HG03442 (cell line): ENCODE data around the gene PLD4.
"Not testable (repeated sequence)": the region's sequence is repeated elsewhere in the genome, so short reads cannot be mapped to it uniquely, and the experiment has no call there.

ENCODE experiments used
- ATAC-seq: cut with Tn5 transposase; IDR thresholded peaks from one replicate; pipeline ENCODE4 v1.9.1; 2021; ENCODE audit warnings: mild to moderate bottlenecking, moderate library complexity; ENCODE audit not compliant: unreplicated experiment

PLD4 gene

DNA sequence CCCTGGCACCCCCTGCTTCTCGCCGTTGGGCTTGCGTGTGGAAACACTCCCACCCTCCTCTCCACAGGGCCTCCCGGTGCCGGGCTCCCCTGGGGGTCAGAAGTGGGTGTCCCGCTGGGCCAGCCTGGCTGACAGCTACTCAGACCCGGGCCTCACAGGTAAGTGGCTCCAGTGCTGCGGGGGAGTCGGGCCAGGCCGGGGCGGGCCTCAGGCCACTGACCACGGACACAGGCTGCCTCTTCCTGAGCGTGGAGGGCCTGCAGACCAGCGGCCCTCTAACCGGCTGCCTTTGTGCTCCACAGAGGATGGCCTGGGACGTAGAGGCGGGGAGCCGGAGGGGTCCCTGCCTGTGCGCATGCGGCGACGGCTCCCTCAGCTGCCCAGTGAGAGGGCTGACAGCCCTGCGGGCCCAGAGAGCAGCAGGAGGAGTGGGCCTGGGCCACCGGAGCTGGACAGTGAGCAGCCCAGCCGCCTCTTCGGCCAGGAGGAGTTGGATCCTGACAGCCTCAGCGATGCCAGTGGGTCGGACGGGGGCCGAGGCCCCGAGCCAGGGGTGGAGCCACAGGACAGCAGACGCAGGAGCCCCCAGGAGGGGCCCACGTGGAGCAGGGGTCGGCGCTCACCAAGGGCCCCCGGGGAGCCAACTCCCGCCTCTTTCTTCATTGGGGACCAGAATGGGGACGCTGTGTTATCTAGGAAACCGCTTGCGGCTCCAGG, 38.5 kb upstream of the PLD4 start:
- ATAC-seq = no peak

DNA sequence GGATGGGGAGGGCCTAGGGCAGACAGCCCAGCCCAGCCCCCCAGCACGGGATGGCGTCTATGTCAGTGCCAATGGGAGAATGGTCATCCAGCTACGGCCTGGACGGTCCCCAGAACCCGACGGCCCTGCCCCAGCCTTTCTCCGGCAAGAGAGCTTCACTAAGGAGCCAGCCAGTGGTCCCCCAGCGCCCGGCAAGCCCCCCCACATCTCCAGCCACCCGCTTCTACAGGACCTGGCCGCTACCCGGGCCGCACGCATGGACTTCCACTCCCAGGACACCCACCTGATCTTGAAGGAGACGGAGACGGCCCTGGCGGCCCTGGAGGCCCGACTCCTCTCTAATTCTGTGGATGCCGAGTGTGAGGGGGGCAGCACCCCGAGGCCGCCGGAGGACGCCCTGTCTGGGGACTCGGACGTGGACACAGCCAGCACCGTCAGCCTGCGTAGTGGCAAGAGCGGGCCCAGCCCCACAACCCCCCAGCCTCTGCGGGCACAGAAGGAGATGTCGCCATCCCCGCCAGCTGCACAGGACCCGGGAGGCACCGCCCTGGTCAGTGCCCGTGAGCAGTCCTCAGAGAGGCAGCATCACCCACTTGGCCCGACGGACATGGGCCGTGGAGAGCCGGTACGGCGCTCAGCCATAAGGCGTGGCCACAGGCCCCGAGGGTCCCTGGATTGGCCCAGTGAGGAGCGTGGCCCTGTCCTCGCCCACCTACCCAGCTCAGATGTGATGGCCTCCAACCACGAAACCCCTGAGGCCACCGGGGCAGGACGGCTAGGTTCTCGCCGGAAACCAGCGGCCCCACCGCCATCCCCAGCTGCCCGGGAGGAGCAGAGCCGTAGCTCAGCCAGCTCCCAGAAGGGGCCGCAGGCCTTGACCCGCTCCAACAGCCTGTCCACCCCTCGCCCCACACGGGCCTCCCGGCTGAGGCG, 37.7 kb upstream of the PLD4 start:
- no peak for ATAC-seq

DNA sequence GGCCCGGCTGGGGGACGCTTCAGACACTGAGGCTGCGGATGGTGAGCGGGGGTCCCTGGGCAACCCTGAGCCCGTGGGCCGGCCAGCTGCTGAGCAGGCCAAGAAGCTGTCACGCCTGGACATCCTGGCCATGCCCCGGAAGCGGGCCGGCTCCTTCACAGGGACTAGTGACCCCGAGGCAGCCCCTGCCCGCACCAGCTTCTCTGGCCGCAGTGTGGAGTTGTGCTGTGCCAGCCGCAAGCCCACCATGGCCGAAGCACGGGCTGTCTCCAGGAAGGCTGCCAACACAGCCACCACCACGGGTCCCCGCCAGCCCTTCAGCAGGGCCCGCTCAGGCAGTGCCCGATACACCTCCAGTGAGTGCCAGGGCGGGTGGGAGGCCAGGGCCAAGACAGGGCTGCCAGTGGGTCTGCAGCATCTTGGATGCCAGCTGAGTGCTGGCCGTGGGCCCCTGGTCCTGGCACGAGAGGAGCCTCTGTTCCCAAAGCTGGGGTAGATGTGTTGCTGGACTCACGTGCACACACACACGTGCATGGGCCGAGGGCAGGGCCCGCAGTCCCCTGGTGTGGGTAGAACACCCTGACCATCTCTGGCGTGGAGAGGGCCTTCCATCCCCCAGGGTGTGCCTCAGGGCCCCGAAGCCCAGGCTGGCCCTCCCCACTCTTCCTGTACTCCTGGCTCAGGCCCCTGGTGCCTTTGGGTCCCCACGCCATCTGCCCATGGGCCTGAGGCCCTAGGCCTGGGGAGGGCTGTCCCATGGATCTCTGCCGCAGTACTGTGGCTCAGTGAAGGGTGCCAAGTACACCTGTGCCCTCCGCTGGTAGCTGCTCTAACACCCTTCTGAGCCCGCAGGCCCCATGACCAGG, 36.8 kb upstream of the PLD4 start:
- no peak for ATAC-seq

DNA sequence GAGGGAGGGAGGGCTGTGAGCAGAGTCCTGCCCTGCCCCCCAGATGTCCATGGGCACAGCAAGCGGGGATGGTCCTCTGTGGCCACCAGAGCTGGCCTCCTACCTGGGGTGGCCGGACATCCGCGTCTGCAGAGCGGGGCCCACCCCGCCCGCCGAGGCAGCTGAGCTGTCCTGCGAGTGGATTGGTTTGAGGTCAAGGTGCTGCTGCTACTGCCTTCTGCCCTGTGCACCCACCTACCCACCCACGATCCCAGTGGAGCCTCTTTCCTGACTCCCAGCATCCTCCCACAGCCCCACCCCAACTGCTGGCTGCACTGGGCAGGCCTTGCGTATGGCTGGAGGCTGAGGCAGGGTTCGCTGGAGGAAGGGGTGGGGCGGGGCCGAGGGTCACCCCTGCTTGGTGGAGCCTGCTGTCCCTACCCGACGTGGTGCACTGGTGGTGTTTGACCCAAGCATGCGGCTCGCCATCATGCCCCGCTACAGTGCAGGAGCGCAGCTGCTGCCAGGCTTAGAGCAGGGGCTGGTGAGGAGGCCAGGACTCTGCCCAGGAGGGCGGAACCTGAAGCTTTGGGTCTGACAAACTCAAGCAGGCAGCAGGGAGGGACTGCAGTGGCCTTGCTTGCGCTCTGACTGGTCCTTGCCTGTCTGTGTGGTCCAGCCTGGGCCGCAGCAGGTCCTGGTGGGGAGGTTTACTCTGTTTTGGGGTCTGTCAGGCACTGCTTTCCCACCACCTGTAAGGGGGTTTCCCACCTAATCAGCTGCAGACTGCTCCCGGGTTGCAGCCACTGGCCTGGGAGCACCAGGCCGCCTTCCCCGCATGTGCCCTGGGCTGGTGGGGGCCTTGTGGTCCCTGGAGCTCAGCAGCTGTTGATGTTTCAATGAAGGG, 35.9 kb upstream of the PLD4 start:
- no peak for ATAC-seq

DNA sequence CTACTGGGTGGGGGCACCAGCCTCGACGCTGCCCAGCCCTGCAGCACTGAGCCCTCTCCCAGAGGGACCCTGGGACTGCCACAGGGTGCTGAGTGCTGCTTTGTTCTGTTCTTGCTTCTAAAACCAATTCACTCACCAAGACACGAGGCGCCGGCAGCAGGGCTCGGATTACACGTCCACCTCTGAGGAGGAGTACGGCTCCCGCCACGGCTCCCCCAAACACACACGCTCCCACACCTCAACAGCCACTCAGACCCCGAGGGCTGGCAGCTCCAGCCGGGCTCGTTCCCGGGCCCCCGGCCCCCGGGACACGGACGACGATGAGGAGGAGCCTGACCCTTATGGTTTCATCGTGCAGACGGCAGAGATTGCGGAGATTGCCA, 35.3 kb upstream of the PLD4 start:
- no peak for ATAC-seq

DNA sequence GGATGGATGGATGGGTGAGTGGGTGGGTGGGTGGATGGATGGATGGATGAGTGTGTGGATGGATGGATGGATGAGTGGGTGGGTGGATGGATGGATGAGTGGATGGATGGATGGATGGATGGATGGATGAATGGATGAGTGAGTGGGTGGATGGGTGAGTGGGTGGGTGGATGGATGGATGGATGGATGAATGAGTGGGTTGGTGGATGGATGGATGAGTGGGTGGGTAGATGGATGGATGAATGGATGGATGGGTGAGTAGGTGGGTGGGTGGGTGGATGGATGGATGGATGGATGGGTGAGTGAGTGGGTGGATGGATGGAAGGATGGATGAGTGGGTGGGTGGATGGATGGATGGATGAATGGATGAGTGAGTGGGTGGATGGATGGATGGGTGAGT, 34.4 kb upstream of the PLD4 start:
- not testable (repeated sequence) for ATAC-seq

DNA sequence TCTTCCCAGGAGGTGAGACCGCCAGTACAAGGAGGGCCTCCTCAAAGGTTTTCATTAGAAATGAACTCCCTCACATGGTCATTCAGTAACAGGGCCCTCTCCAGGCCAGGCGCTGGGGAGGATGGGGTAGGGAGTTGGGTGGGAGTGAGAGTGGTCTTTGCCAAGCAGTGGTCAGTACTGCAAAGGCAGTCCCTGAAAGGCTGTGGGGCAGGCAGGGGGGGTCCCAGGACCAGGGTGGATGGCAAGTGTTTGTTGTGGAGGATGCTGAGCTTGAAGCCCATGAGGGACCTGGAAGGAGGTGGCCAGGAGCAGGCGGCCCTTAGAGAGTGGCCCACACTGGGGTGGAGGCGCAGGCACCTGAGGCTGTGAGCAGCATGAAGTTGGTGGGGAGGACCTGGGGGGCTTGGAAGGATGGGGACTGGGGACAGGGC, 33.5 kb upstream of the PLD4 start:
- no peak for ATAC-seq

DNA sequence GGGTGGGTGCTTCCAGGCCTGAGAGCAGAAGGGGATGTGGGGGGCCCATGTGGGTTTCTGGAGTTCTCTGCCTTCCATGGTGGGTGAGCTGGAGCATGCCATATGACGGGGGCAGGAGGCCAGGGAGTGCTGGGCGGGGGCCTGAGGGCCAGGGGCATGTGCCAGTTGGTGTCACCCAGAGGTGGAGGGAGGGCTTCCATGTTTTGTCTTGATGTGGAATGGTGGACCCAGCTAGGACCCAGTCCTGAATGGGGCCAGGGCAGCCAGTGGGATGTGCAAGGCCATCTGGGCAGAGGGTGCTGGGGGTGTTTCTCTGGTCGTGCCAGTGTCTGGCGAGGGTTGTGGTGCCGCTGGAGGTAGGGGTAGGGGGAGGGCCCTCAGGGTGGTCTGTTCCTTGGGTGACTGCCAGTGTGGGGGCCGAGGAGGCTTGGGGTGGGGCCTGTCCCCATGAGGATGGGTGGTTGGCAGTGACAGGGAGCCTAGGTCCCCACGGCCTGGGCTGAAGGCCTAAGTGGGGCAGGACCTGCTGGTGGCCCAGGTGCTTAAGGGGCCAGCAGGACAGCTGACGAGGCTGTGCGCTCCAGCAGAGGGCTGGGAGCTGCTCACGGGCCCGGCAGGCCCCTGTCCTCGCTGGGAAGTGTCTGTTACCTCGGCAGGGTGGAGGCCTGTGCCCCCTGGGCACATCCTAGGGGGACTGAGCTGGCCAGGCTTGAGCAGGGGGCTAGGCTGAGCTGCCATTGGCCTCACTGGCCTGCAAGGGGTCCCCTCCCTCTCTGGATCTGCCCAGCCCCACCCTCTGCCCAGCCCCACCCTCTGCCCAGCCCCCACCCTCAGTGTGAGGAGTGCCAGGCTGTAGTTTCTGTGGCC, 32.8 kb upstream of the PLD4 start:
- ATAC-seq = no peak

DNA sequence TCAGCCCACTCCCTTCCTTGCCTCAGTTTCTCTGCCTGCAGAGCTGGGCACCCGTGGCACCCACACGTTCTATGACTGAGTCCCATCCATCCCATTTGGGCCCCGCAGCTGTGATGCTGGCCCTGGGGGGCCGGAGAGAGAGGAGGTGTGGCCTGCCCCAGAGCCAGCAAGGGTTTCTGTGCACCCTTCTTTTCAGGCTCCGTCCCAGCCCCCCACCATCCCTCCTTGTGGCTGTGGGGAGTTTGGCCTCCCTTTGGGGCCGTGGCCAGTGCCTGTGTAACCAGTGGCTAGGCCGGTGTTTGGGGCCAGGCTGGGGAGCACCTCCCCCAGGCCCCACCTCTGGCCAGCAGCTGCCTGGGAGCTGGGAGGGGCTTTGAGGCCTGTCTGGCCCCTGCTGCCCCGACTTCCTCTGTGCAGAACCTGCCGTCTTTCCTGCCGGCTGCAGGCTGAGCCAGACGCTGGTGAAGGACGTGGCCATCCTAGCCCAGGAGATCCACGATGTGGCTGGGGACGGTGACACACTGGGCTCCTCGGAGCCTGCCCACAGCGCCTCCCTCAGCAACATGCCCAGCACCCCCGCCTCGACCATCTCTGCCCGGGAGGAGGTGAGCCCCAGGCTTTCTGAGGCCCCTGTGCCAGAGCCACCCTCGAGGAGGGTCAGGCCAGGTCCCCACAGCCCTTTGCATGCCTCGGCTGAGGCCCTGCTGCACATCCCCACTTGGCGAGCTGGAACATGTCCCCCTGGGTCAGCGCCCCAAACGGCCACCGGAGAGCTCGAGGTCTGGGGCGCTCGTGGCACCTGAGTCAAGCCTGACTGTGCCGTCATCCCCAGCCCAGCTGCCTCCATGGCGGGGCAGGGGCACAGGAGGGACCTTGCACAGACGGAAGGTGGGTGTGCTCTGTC, 31.9 kb upstream of the PLD4 start:
- no peak for ATAC-seq

DNA sequence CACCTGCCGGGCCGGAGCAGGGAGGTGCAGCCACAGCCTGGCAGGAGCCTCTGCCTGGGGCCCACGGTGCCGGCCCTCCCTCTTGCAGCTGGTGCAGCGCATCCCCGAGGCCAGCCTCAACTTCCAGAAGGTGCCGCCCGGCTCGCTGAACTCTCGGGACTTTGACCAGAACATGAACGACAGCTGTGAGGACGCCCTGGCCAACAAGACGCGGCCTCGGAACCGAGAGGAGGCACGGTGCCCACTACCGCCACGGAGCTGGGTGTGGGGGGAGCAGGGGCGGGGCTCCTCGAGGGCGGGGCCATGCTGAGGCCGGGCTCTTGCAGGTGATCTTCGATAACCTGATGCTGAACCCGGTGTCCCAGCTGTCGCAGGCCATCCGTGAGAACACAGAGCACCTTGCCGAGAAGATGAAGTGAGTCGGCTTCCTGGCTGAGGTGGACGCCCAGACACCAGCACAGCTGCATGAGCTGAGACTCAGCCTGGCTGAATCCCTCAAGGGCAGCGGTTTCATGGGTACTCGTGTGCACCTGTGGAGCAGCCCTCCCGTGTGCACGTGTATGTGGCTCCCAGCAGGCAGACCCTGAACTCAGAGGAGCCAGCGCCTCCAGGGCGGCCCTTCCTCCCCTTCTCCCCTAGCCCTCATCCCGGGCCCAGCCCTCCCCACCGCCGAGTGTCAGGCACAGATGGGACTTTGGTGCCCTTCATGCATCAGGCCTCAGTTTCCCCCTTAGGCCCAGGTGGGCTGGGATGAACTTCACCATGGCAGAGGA, 31.1 kb upstream of the PLD4 start:
- no peak for ATAC-seq

DNA sequence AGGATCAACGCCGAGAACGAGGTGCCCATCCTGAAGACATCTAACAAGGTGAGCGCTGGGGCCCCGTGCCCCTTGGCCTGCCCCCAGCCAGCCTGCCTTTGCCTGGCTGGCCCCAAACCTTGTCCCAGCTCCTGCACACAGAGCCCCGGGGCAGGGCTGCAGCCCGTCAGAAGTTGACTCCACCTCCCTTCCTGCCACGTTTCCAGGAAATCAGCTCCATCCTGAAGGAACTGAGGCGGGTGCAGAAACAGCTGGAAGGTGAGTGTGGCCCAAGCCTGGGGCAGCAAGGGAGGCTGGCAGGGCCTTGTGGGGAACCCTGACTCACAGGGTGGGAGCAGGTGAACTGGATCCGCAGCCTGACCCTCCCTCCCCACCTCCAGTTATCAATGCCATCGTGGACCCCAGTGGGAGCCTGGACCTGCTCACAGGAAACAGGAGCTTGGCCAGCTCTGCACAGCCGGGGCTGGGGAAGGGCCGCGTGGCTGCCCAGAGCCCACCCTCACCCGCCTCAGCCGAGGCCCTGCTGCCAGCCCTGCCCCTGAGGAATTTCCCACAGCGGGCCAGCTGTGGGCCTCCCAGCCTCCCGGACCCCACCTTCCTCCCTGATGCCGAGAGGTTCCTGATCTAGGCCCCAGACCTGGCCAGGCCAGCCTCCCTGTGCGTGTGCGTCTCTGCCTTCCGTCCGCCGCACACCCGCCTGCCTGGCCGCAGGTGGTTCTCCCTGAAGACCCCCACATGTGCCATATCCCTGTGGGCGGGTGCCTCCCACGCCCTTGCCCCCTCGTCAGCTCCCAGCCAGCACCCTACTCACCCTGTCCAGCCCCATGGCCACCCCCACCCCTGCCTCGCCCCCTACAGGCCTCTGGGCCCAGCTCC, 30.1 kb upstream of the PLD4 start:
- ATAC-seq = no peak

DNA sequence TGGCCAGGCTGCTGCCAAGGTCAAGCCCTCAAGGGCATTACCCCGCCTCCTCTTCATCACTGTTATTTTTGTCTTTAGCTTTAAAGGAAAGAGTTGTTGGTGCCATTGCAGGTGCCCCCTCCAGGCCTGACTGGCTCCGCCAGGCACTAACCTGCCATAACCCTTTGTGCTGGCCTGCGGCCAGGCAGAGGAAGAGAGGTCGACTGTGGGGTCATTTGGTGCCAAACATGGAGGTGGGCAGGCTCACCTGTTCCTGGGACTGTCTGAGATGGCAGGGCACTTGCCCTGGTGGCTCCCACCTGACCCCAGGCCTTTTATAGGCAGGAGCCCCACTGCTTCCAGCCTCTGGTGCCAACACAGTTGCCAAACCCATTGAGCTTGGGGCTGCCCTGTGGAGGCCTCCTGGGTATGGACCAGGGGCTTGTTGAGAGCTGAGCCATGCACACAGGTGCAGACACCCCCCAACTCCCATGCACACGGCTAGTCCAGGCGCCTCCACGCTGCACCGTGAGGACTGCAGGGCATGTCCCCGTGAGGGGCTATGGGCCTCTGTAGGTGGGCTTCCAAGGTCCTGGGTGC, 29.4 kb upstream of the PLD4 start:
- no peak for ATAC-seq

DNA sequence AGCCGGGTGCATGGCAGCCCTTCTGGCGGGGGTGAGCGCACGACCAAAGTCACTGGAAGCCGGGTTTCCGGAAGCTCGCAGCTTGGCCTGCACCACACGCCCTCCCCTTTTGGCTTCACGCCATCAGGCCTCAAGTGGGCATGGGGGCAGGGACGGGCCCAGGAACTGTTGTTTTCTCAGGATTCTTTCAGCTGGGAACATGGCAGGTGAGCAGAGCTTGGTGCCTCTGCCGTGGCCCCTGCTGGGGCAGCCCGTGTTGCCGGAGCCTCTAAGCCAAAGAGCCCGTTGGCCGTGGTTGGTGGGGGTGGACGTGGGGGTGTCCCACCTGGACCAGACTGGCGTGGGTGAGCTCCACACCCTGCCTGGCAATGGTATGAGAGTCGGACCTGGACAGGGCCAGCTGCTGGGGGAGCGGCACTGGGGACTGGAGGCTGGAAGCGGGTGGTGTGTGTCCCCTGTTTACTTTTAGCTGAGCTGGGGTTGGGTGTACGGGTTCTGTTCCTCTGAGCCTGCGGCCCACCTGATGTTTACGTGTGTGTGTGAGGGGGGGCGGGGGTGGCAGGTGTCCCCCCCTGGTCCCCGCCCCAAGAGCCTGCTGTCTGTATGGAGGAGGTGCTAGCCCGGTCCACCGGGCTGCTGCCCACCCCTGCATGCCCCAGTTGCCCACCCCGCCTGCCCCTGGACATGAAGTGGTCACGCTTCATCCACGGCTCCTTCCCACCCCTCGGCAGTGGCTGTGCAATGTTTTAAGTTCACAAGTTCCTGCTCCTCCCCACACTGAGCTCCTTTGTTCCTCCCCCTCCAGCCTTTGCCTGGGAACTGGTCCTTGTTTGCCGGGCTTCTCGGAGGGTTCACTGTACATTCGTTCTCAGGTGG, 28.7 kb upstream of the PLD4 start:
- no peak for ATAC-seq

DNA sequence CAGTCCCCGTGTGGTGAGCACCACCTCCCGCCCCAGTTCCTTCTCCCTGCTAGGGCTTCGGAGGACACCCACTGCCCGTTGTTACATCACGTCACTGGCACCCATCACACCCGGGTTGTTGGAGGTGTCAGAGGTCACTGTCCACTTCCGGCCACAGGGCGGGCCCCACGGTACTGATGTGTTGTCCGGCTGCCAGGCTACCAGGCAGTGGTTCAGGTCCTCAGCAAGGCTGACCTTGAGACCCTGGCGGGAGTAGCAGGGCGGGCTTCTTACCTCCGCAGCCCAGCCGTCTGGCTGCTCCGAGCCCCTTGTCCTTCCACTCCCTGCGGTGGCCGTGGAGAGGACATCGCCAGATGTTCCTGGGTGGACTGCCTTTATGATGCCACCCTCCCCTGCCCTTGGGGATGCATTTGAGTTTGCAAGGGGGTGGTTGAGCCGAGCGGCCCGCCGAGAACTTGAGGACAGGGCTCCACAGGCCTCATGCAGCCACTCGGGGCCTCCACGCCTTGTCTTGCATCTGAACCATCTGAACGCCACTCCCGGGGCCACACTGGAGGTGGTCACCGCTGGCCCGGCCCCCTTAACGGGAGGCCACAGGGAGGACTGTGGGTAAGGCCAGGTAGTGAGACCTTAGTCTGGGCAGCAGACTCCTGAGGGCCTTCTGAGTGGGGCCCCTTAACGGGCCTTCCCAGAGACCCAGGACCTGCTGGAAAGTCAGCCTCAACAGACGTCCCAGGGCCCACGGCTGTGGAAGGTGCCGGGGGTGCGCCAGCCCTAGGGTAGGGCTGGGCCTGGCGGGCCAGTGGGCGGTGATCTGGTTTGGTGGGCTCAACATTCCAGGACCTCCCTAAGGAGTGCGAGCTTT, 27.1 kb upstream of the PLD4 start:
- ATAC-seq = no peak
